ENCODE data around the gene RRP1. TPM values are rescaled to one million over a fixed set of nuclear protein-coding genes. Genes with fewer than 3 reads are reported as not detected.

Gene RRP1
- total and polyA plus RNA-seq, 9 donors = 8.5 to 29.3 (median 22.6) TPM

DNA sequence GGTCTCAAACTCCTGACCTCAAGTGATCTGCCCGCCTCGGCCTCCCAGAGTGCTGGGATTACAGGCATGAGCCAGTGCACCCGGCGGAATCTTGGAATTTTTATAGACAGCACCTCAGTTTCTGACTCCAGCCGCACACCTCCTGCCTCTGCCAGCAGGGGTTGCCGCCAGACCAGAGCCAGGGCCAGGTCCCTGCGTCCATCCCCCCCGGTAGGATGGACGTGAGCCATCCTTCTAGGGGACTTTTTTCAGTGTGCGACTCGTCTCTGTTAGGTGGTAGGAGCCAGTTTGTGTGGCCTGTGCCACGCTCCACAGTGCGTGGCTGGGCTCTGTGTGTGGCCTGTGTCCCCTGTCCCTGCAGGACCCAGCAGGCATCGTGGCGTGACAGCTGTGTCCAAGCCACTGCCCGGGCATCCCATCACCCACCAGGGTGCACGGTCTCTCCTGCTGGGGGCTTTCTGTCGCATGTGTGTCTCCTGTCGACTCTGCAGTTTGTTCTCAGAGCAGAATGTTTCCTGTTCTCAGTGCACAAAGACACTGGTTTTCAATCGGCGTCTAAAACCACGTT lies 28.9 kb upstream of the RRP1 start:
- Histone ChIP-seq H3K36me3 (no peaks in the 10 kb centered on the region), H3K27me3 (no peaks in the 10 kb centered on the region), H3K9me3 (no peaks in the 10 kb centered on the region), H3K4me1 (ENCODE audit: insufficient read depth) (peaks cover 7% of the 10 kb centered on the region), H3K27ac (no peak overlapping the region), H3K4me3 (no peak overlapping the region)
- intact Hi-C loops (cut with DNase I) = no loop called here
- TF ChIP-seq POLR2A (IDR thresholded peaks at IDR 0.05) (no peak), EP300 (IDR thresholded peaks at IDR 0.05) (no peak), CTCF (IDR thresholded peaks at IDR 0.05) (no peak)
- no peak for DNase-seq
- WGBS, 3 donors = 90 to 92% (median 91%) methylated on average over 22 of the region's 22 CpGs

- no peaks in the 10 kb centered on the region for H3K9me3 ChIP-seq
- no peak overlapping the region for H3K27ac ChIP-seq
- no peak overlapping the region for H3K4me3 ChIP-seq
- peaks cover 8% of the 10 kb centered on the region for H3K4me1 ChIP-seq (ENCODE audit: insufficient read depth)
- TF ChIP-seq POLR2A (IDR thresholded peaks at IDR 0.05) (no peak), CTCF (IDR thresholded peaks at IDR 0.05) (no peak), EP300 (IDR thresholded peaks at IDR 0.05) (no peak)
- H3K27me3 ChIP-seq = no peaks in the 10 kb centered on the region
- WGBS, 3 donors = 92 to 94% (median 93%) methylated on average over 18 of the region's 18 CpGs
- no peak for DNase-seq
- intact Hi-C loops (cut with DNase I) = no loop called here
- no peaks in the 10 kb centered on the region for H3K36me3 ChIP-seq
Observed at GRCh38 chr21:43761886-43762285, 27.5 kb upstream of the RRP1 start.

DNA sequence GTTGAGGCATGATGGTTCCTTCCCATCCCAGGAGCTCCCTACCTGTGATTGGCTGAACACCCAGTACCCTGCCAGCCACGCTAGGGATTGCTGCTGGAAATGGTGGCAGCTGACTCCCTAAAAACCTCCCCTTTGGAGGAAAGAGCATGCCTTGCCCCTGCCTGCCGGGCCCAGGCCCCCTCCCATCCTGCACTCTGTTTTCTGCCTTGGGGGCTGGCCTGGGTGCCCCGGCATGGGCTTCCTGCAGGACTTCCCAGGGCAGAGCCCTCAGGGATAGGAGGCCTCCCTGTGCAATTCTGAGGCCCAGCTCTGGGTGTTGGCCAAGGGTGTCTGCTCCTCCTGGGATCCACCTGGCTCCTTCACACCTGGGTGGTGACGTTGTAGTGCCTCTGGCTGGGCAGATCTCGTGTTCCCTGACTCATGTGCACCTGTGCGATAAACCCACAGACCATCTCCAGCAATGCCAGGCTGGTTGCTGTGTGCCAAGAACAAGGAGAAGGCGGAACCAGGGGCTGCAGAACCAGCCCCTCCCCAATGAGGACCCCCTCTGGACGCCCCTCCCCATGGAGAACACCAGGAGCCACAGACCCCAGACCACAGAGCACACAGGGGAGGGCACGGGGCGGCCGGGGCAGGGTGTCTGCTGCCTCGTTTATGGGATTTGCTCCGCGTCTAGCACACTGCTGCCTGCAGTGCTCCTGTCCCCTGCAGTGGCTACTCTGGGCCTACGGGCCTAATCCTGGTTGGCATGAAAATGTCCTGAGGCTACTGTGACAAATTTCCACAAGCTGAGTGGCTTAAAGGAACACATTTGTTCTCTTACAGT lies 26.9 kb upstream of the RRP1 start:
- no peak for DNase-seq
- intact Hi-C loops (cut with DNase I) = no loop called here
- H3K27me3 ChIP-seq = no peaks in the 10 kb centered on the region
- 92 to 97% (median 94%) methylated on average over 14 to 15 of the region's 15 CpGs for WGBS, 3 donors
- H3K4me3 ChIP-seq = no peak overlapping the region
- H3K36me3 ChIP-seq = no peaks in the 10 kb centered on the region
- TF ChIP-seq CTCF (IDR thresholded peaks at IDR 0.05) (no peak), POLR2A (IDR thresholded peaks at IDR 0.05) (no peak), EP300 (IDR thresholded peaks at IDR 0.05) (no peak)
- H3K27ac ChIP-seq = no peak overlapping the region
- H3K9me3 ChIP-seq = no peaks in the 10 kb centered on the region
- peaks cover 12% of the 10 kb centered on the region for H3K4me1 ChIP-seq (ENCODE audit: insufficient read depth)

GRCh38 chr21:43763901-43764523 lies 25.4 kb upstream of the RRP1 start:
- intact Hi-C loops (cut with DNase I) = no loop called here

More at GRCh38 chr21:43763901-43764523, 25.4 kb upstream of the RRP1 start:
- Histone ChIP-seq H3K27ac (no peak overlapping the region), H3K27me3 (no peaks in the 10 kb centered on the region), H3K36me3 (no peaks in the 10 kb centered on the region), H3K4me1 (ENCODE audit: insufficient read depth) (peaks cover 7% of the 10 kb centered on the region), H3K9me3 (no peaks in the 10 kb centered on the region), H3K4me3 (no peak overlapping the region)
- no peak for TF ChIP-seq POLR2A (IDR thresholded peaks at IDR 0.05)
- TF ChIP-seq CTCF (IDR thresholded peaks at IDR 0.05) = no peak
- no peak for TF ChIP-seq EP300 (IDR thresholded peaks at IDR 0.05)
- 86 to 91% (median 86%) methylated on average over 10 of the region's 10 CpGs for WGBS, 3 donors
- no peak for DNase-seq
